ENCODE data around the gene IGFBP1.
"Not testable (repeated sequence)": the region's sequence is repeated elsewhere in the genome, so short reads cannot be mapped to it uniquely, and the experiment has no call there.

The IGFBP1 gene

GRCh38 chr7:45888185-45888992, at the start of gene IGFBP1:
Gene IGFBP1, plus strand, starts transcription at chr7:45888488. Its CDS starts 165 bp downstream, at chr7:45888653.
- peak; percentile 36 for DNase-seq

- not testable (repeated sequence) for DNase-seq
These were observed 49.4 kb upstream of the IGFBP1 start for GRCh38 chr7:45838852-45839251.

- DNase-seq, result not testable (repeated sequence)
These were observed 46.2 kb upstream of the IGFBP1 start for GRCh38 chr7:45841926-45842717.

DNA sequence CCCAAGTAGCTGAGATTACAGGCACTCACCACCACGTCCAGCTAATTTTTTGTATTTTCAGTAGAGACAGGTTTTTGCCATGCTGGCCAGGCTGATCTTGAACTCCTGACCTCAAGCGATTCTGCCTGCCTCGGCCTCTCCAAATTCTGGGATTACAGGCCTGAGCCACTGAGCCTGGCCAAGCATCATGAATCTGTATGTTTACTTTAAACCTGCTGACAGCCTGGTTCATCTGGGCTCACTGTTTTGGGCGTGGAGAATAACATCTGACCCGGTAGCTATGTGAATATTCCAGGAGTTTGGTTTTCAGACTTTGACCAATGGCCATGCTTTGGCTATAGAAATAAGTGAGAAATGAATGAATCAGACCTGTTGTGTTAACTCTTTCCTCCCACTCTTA, 41.8 kb upstream of the IGFBP1 start:
- DNase-seq, result not testable (repeated sequence)

DNA sequence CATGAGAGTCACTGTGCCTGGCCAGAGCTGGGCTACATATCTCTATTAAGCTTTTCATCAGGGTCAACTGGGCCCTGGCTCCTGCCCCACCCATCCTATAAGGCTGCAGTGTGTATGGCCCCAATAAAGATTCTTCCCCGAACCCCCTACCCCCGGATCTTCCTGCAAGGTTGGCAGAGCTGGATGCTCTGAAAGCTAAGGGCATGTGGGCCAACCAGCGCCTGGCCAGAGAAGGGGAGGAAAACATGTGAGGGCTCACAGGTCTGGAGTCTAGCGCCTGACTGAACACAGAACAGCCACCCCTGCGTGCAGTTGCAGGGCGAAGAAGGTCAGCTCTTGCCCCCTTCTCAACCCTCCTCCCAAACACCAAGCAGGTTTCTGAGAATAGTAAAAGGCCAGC, 39.6 kb upstream of the IGFBP1 start:
- DNase-seq, result not testable (repeated sequence)

DNA sequence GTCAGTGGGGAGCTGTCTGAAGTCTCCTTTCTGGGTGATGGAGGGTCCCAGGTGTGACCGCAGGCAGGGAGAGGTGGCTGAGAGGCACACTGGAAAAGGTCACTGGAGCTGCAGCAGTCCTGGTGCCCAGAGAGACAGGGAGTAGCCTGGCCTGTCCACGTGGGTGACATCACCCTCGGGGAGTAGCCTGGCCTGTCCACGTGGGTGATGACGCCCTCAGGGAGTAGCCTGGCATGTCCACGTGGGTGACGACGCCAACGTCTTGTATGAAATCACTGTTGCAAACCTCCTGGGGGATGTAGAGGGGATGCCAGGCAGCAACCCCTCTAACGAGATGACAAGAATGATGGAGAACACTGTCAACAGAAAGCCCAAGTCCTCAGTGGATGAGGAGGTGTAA, 35.3 kb upstream of the IGFBP1 start:
- DNase-seq, result not testable (repeated sequence)

GRCh38 chr7:45853491-45853890, 34.8 kb upstream of the IGFBP1 start:
- not testable (repeated sequence) for DNase-seq

DNA sequence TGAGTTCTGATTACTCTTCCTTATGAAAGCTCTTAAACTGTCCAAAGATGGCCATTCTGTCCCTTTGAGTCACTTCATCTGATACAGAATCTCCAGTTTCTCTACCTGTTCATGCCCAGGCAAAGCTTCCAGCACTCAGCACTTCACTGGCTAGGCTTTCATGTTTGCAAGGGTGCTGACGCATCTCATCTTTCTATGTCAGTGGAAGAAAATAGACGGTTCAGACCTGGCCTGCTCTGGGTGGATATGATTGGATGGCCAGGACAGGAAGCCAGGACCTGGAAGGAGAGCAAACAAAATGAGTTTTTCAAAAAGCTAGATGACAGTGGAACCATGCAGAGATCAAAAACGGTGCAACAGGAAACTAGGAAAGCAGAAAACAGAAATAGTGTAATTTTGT, 32.6 kb upstream of the IGFBP1 start:
- not testable (repeated sequence) for DNase-seq

DNA sequence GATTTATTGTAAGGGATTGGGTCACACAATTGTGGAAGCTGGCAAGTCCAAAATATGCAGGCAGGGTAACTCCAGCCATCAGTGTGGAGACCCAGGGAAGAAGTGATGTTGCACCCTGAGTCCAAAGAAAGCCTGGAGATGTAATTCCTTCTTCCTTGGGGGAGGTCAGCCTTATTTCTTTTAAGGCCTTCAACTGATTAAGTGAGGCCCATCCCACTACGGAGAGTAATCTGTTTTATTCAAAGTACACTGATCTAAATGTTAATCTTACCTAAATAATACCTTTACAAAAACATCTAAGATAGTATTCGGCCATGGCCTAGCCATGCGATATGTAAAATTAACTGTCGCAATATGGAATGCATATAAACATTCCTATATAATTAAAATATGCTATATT, 31.4 kb upstream of the IGFBP1 start:
- not testable (repeated sequence) for DNase-seq

GRCh38 chr7:45863715-45864114, 24.6 kb upstream of the IGFBP1 start:
- DNase-seq, result no peak

DNA sequence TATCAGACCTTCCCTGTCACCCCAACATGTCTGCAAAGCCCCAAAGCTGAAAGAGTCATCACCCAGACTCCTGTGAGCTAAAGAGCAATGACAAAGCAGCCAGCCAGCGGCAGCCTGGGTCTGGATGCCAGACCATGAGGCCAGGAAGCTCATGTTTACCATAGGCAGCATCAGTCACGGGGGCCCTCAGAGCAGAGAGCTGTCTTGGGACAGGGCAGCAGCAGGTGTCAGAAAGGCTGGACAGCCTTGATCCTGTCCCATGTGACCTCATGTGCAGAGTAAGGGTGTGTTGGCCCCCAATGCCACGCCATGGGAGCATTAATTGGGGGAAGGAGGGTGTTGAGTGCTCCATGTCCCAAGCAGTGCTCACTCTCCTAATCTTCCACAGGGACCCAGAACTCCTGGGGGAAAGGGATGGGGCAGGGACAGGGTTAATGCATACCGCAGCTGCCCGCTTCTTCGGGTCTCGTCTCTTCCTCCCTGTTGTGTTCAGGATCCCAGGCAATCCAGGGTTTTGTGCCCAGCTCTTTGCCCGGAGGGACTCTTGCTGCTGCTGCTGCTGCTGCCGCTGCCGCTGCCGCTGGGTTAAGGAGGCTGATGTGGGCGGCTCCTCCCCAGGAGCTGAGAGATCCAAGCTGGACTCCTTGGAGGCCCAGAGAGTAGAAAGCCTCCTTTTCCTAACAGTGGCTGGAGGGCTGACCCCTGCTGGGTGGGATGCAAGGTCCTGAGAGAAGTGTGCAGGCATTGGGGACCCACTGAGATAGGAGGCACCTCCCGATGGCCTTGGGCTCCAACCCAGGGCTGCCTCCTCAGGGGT, 22.5 kb upstream of the IGFBP1 start:
- no peak for DNase-seq

DNA sequence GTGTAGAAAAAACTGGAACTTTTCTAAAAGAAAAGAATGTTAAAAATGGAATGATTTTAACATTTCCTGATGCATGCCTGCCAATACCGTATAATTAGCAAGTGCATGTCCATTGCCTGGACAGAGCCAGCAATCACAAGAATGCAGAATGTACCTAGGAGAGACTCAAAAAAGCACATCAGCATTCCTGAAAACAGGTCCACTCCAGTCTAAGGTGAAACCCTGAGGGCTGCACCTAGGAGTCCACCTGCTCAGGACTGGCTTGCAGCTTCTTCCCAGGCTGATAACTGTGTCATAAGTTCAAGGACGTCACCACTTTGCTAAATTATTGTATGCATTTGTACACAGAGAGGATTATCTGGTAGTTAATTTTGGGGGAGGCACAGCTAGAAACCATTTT, 20.8 kb upstream of the IGFBP1 start:
- no peak for DNase-seq

DNA sequence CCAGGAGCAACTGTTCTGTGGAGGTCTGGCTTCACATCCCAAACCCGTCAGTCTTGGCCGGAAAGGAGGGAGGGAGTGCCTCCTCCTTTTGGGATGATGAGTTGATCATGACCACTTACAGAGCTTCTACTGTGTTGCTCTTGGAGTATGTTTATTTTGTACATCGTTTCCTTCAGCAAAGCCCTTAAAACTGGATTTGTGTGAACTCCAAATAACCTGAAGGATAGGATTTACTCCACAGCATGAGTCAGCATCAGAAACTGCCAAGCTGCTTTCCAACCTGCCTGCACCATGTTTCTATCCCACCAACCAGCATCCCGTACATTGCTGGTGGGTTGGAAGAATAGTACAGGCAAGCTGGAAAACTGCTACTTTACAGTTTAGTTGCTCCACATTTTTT, 18.9 kb upstream of the IGFBP1 start:
- DNase-seq, result no peak

DNA sequence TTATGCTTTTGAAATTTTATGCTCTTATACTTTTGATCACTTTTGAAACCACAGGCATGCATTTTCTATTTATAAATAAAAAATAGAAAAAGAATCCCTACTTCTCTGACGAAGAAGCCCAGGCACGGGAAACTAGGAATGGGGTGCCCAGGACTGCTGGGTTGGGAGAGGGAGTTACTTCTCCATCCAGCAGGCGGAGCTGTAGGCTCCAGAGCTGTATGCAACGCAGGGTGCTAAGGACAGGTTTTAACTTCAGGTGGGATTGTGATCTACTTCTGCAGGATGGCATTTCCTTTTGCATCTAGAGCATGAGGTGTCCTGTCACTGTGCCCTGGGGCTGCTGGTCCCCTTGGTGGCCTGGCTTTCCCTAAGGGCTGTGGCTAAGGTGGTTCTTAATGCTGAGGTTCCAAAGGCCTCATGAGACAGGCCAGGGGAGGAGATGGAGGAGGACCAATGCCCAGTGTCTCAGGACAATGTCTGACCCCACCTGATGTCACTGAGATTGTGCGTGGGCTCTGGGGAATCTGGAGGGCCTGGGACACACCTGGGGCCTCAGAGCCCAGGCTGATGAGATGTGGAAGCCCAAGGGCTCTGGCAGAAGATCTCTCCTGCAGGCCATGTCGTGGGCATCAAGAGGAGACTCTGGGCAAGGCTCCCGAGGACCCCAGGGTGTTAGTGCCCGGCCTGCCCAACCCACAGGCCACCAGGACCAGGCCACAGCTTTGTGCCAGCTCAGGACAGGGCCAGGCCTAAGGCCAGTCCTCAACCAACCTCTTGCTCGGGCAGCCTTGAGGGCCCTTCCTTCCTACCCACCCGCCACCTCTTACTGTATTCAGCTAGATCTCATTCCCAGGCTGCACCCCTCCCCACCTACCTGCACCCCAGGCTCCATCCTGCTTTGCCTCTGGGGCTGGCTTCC, 15.9 kb upstream of the IGFBP1 start:
- no peak for DNase-seq

DNA sequence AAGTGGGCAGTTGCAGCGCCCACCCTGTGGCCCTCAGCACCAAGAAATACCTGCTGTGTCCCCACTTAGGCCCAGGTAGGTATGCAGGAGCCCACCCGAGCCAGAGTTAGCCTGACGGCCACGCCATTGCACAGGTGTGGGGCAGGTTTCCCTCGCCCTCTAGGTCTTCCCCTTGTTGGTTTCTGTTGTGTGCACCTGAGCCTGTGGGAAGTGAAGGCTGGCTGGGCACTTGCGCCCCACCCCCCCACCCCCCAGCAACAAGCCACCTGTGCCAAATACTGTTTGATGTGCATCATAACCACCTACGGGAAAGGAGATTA, 15.3 kb upstream of the IGFBP1 start, which contains the start of gene CCDC201:
CCDC201 (minus strand) TSS at position 48 of the 320 bp plus-strand sequence. CDS start 75 bp downstream, outside the sequence.
- no peak for DNase-seq

DNA sequence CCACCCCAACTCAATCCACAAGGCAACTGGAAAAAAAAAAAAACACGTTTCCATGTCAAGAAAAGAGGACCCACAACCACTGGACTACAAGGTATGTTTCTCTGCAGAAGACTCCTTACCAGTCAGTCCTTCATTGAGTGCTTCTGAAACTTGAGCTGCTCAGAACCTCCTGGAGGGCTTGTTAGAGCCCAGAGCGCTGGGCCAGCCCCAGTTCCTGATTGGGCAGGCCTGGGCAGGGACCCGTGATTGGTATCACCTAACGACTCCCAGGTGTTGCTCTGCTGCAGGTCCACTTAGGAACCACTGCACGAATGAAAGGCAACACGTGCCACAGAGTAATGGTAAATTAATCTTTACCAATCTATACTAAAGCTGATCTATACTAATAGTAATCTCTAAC, 14.9 kb upstream of the IGFBP1 start:
- no peak for DNase-seq

- no peak for DNase-seq
These were observed 13.7 kb upstream of the IGFBP1 start for GRCh38 chr7:45874408-45875131.

- no peak for DNase-seq
These were observed 11.8 kb upstream of the IGFBP1 start for GRCh38 chr7:45876519-45876918.

GRCh38 chr7:45878457-45879144, 9.7 kb upstream of the IGFBP1 start:
- DNase-seq, result no peak

DNA sequence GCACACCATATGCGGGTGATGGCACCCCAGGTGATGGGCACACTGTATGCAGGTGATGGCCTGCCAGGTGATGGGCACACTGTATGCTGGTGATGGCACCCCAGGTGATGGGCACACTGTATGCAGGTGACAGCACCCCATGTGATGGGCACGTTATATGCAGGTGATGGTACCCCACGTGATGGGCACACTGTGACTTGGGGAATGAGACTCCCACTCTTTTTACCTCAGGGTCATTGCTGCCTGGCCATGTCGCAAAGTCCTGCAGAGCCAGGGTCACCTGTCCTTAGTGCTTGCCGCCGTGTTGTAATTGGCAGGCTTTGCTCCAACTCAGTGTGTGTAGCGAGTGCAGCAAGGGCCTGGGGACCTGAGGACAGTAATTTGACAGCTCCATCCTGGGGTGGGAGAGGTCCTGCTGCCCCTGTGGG, 7.8 kb upstream of the IGFBP1 start:
- no peak for DNase-seq

- DNase-seq, result no peak
These were observed 7.0 kb upstream of the IGFBP1 start for GRCh38 chr7:45881280-45881758.

Measured in NCI-H1105 treated with DMSO at 0.1 percent for 48 hours (cell line).